Endothelial cell (in vitro differentiated cells): ENCODE results near the gene BCL11A. TPM values are rescaled to one million over a fixed set of nuclear protein-coding genes. Genes with fewer than 3 reads are reported as not detected.

Experiments
- DNase-seq: peaks from one replicate; pipeline ENCODE4 v3.0.0; 2021; ENCODE audit warnings: low spot score
- H3K27ac Mint-ChIP-seq: one replicate; pipeline ENCODE4 v1.8.0; 2021; ENCODE audit warnings: mixed read lengths, inconsistent platforms; ENCODE audit not compliant: unreplicated experiment
- H3K27me3 Mint-ChIP-seq: one replicate; pipeline ENCODE4 v1.8.0; 2021; ENCODE audit warnings: mild to moderate bottlenecking, moderate library complexity, mixed read lengths, inconsistent platforms; ENCODE audit not compliant: unreplicated experiment
- H3K36me3 Mint-ChIP-seq: one replicate; pipeline ENCODE4 v1.8.0; 2021; ENCODE audit warnings: mild to moderate bottlenecking, low read depth, mixed read lengths, inconsistent platforms; ENCODE audit not compliant: unreplicated experiment
- H3K4me1 Mint-ChIP-seq: one replicate; pipeline ENCODE4 v1.8.0; 2021; ENCODE audit warnings: mild to moderate bottlenecking, mixed read lengths, inconsistent platforms; ENCODE audit not compliant: unreplicated experiment
- H3K4me3 Mint-ChIP-seq: one replicate; pipeline ENCODE4 v1.8.0; 2021; ENCODE audit warnings: mild to moderate bottlenecking, mixed read lengths, inconsistent platforms; ENCODE audit not compliant: unreplicated experiment
- H3K9me3 Mint-ChIP-seq: one replicate; pipeline ENCODE4 v1.8.0; 2021; ENCODE audit warnings: mixed read lengths, inconsistent platforms; ENCODE audit not compliant: unreplicated experiment
- CTCF ChIP-seq: fragments of 200-600 bp; sonication (generic); IDR thresholded peaks from one replicate; pipeline ENCODE4 v1.5.0; 2021; ENCODE audit warnings: antibody characterized with exemption; ENCODE audit not compliant: unreplicated experiment
- total RNA-seq: library from RNA; stranded (reverse); fragmentation: NEBNext Ultra II Directional; extraction: Animal tissue kit (Norgen Biotek cat#: 25700); gene quantifications from one replicate; pipeline ENCODE4 v1.2.1, GENCODE V29; 2021; ENCODE audit not compliant: unreplicated experiment

The BCL11A gene
- total RNA-seq, 1 donor from 2014 or later, result 9.6 TPM

DNA sequence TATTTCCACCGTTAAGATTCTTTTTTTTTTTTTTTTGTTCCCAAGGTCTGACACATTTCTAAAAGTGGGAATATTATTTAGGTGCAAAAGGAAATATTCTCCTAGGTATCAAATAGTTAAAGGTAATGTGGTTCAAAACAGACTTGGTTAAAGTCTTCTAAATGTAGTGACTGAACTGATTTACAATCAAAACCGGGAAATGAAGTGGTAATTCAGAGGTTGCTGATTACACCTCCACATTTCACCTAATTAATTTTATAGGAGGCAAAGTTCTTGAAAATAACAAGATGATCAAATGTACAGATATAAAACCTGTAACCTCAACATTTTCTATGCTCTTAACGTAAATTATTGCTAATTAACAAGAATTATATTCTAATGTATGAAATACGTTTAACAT is 5.1 kb downstream of the BCL11A start:
- TF ChIP-seq CTCF, result no peak
- Mint-ChIP-seq H3K36me3 (no peaks in the 10 kb centered on the region), H3K4me3 (peak overlapping the region; percentile 93), H3K27me3 (peaks cover 4% of the 10 kb centered on the region), H3K27ac (no peak overlapping the region), H3K9me3 (no peaks in the 10 kb centered on the region), H3K4me1 (peaks cover 25% of the 10 kb centered on the region)
- DNase-seq, result no peak

DNA sequence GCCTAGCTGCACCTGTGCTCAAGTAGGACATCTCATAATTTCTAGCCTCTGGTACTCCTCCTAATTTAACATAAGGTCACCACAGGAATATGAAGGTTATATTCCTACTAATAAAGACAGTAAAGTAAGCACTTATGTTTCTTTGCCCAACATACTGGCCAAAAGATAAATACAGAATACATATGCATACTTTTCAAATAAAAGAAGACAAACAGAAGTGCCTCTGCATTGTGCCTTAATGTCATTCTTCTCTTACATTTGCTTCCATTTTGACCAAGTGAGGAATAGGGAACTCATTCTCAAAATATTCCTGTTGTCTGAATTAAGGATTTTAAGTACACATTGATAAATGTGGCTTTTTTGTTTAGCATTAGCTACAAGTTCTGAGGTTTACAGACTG is 5.6 kb downstream of the BCL11A start:
- H3K27ac Mint-ChIP-seq, result no peak overlapping the region
- H3K36me3 Mint-ChIP-seq, result no peaks in the 10 kb centered on the region
- no peak overlapping the region for H3K4me3 Mint-ChIP-seq
- no peak for TF ChIP-seq CTCF
- peaks cover 4% of the 10 kb centered on the region for H3K27me3 Mint-ChIP-seq
- H3K4me1 Mint-ChIP-seq, result peaks cover 27% of the 10 kb centered on the region
- no peaks in the 10 kb centered on the region for H3K9me3 Mint-ChIP-seq
- DNase-seq, result no peak

GRCh38 chr2:60546756-60547420 is 6.6 kb downstream of the BCL11A start:
- H3K27ac Mint-ChIP-seq, result no peak overlapping the region
- H3K4me1 Mint-ChIP-seq, result peaks cover 27% of the 10 kb centered on the region
- DNase-seq, result no peak
- H3K27me3 Mint-ChIP-seq, result peaks cover 4% of the 10 kb centered on the region
- H3K4me3 Mint-ChIP-seq, result no peak overlapping the region
- no peak for TF ChIP-seq CTCF
- H3K36me3 Mint-ChIP-seq, result no peaks in the 10 kb centered on the region
- H3K9me3 Mint-ChIP-seq, result no peaks in the 10 kb centered on the region

DNA sequence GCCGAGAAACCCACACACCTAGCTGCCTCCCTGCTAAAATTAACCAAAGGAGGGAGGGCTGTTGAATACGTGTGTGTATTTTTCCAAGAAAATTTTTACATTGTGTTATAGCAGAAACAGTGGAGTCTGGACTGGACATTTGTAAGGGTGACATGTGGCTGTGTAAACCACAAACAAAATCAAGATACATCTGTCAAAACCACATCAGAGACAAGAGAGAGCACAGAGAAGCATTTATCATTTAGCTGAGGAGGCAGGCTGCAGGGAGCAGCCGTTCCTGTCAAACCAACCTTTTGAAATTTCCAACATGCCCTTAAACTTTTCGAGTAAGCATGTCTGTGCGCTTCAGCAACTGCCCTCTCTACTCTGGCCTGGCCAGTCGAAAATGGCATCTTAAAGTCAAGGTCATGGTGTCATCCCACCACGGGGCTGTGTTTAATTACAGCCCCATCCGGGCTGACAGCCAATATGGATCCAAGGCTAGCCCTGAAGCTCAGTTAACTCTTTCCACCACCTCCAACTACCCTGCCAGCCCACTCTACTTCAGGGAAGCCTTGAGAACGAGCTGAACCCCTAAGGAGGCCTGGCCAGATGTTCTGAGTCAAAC is 8.4 kb downstream of the BCL11A start:
- no peak for DNase-seq
- H3K9me3 Mint-ChIP-seq, result no peaks in the 10 kb centered on the region
- TF ChIP-seq CTCF, result no peak
- peaks cover 1% of the 10 kb centered on the region for H3K27me3 Mint-ChIP-seq
- H3K4me3 Mint-ChIP-seq, result no peak overlapping the region
- no peaks in the 10 kb centered on the region for H3K36me3 Mint-ChIP-seq
- peaks cover 27% of the 10 kb centered on the region for H3K4me1 Mint-ChIP-seq
- peak overlapping the region; percentile 3 for H3K27ac Mint-ChIP-seq

DNA sequence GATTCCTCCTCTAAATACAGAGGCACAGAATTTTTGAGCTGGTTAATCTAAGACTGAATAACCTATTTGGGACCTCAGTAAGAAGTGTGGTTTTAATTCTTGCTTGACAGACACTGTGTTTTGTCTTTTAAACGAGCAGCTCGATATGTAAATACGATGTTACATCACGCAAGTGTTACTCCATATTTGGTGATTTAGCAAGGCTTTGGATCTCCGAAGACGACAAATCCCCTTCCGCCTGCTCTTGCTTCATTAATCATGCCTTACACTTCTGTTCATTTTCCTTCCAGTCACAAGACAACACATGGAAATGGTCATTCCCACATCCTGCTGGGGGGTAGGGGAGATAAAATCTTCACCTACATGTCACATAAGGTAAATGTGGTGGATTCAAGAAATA is 9.4 kb downstream of the BCL11A start:
- no peak for TF ChIP-seq CTCF
- H3K4me3 Mint-ChIP-seq, result no peak overlapping the region
- H3K9me3 Mint-ChIP-seq, result no peaks in the 10 kb centered on the region
- DNase-seq, result no peak
- H3K27ac Mint-ChIP-seq, result no peak overlapping the region
- H3K27me3 Mint-ChIP-seq, result peaks cover 1% of the 10 kb centered on the region
- H3K4me1 Mint-ChIP-seq, result peaks cover 26% of the 10 kb centered on the region
- H3K36me3 Mint-ChIP-seq, result no peaks in the 10 kb centered on the region
